OCI-LY7 (cell line): Measurements from ENCODE around the gene VPS39.

ENCODE experiments used
- CTCF ChIP-seq: fragments of 200-600 bp; sonication (generic); conservative IDR thresholded peaks from 2 replicates; pipeline ENCODE4 v1.5.1; 2014; ENCODE audit warnings: mild to moderate bottlenecking, antibody characterized with exemption, low read length, moderate library complexity, mixed read lengths
- EZH2phosphoT487 ChIP-seq: fragments of 200-600 bp; sonication (generic); IDR thresholded peaks from 2 replicates; pipeline ENCODE4 v1.6.1; 2018; ENCODE audit warnings: low read depth, borderline replicate concordance, mild to moderate bottlenecking, mixed run types, antibody characterized with exemption, low read length, moderate library complexity, mixed read lengths

GRCh38 chr15:42120285-42120684, 87.8 kb downstream of the VPS39 start:
- TF ChIP-seq CTCF (no peak), EZH2phosphoT487 (no peak)
